Stimulated activated naive CD8-positive, alpha-beta T cell treated with anti-CD3 and anti-CD28 coated beads, Interleukin-15, amount 100 ng/mL, for 72 hours (primary cell): Measurements from ENCODE around the gene PRSS57.

Experiments used
- ATAC-seq: fragments of 150-1000 bp; cut with Tn5 transposase; 2 replicates; pipeline ENCODE4 v1.10.0; 2021; ENCODE audit warnings: mild to moderate bottlenecking, moderate library complexity
- DNase-seq, 2 donors: peaks; one replicate each; pipeline ENCODE4 v3.0.0; 2021 to 2022
- H3K27ac Mint-ChIP-seq, 2 donors: one replicate each; pipeline ENCODE4 v1.8.0; 2022; ENCODE audit warnings: mild to moderate bottlenecking in 2 of 2, mixed read lengths in 2 of 2, moderate library complexity in 2 of 2
- H3K27me3 Mint-ChIP-seq: one replicate; pipeline ENCODE4 v1.8.0; 2022; ENCODE audit warnings: mixed read lengths
- H3K4me1 Mint-ChIP-seq: one replicate; pipeline ENCODE4 v1.8.0; 2022; ENCODE audit warnings: mild to moderate bottlenecking, mixed read lengths
- H3K4me3 Mint-ChIP-seq, 2 donors: one replicate each; pipeline ENCODE4 v1.8.0; 2022; ENCODE audit warnings: mild to moderate bottlenecking in 2 of 2, mixed read lengths in 2 of 2, moderate library complexity in 1 of 2
- H3K9me3 Mint-ChIP-seq, 2 donors: one replicate each; pipeline ENCODE4 v1.8.0; 2022; ENCODE audit warnings: mixed read lengths in 2 of 2

The PRSS57 gene

GRCh38 chr19:644363-644762 lies 50.9 kb downstream of the PRSS57 start:
- no peak for DNase-seq
- Mint-ChIP-seq H3K4me1 (peaks cover 3% of the 10 kb centered on the region), H3K4me3 (no peak overlapping the region), H3K27me3 (no peaks in the 10 kb centered on the region), H3K27ac (no peak overlapping the region), H3K9me3 (no peaks in the 10 kb centered on the region)
- no peak for ATAC-seq

DNA sequence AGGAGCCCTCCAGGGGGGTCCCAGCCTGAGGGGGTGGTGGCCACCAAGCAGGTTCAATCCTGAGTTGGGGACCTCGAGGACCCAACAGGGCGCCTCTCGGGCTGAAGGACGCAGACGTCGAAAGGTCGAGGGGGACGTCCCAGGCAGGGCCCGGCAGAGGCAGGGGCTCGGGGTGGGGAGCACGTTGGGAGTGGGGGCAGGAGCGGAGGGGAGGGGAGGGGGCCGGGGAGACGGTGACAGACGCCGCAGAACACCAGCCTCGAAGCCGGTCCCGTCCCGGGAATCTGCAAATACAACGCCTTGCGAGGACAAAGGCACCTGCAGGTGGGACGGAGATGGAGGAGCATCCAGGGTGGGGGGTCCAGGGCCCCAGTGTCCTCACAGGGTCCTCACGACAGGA lies 51.5 kb downstream of the PRSS57 start:
- Mint-ChIP-seq H3K27me3 (no peaks in the 10 kb centered on the region), H3K4me3 (no peak overlapping the region), H3K9me3 (no peaks in the 10 kb centered on the region), H3K4me1 (peaks cover 10% of the 10 kb centered on the region), H3K27ac (no peak overlapping the region)
- ATAC-seq = no peak
- no peak for DNase-seq

- Mint-ChIP-seq H3K27me3 (no peaks in the 10 kb centered on the region), H3K27ac (peak overlapping the region in 1 of 2 donors; percentile 29), H3K4me3 (no peak overlapping the region)
These were observed 52.2 kb downstream of the PRSS57 start for GRCh38 chr19:642767-643727.

DNA sequence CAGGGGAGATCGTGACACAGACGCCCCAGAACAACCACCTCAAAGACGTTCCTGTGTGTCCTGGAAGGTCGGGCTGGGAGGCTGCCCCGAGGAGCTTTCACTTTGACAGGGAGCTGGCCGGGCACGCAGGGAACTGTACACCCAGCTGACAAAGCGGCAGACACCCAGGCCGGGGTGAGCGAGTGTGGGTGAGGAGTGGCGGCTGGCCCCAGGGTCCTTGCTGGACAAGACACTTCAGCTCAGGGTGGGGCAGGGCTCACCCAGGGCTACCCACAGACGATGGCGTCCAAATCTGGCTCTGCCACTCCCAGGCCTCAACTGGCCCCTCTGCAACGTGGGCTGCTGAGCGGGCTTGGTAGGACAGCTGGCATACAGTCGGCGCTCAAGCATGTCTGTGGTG lies 53.5 kb downstream of the PRSS57 start:
- DNase-seq (no peak), ATAC-seq (no peak)
- H3K27me3 Mint-ChIP-seq = no peaks in the 10 kb centered on the region
- H3K27ac Mint-ChIP-seq = no peak overlapping the region
- no peak overlapping the region for H3K4me3 Mint-ChIP-seq
- no peaks in the 10 kb centered on the region for H3K9me3 Mint-ChIP-seq
- peaks cover 23% of the 10 kb centered on the region for H3K4me1 Mint-ChIP-seq

More at GRCh38 chr19:642767-643727, 52.2 kb downstream of the PRSS57 start:
- H3K9me3 Mint-ChIP-seq = no peaks in the 10 kb centered on the region
- DNase-seq = no peak
- no peak for ATAC-seq
- H3K4me1 Mint-ChIP-seq = peaks cover 15% of the 10 kb centered on the region

GRCh38 chr19:640606-641189 lies 54.6 kb downstream of the PRSS57 start:
- Mint-ChIP-seq H3K9me3 (no peaks in the 10 kb centered on the region), H3K4me1 (peaks cover 23% of the 10 kb centered on the region), H3K27me3 (no peaks in the 10 kb centered on the region), H3K4me3 (no peak overlapping the region), H3K27ac (no peak overlapping the region)
- no peak for DNase-seq
- ATAC-seq = no peak

DNA sequence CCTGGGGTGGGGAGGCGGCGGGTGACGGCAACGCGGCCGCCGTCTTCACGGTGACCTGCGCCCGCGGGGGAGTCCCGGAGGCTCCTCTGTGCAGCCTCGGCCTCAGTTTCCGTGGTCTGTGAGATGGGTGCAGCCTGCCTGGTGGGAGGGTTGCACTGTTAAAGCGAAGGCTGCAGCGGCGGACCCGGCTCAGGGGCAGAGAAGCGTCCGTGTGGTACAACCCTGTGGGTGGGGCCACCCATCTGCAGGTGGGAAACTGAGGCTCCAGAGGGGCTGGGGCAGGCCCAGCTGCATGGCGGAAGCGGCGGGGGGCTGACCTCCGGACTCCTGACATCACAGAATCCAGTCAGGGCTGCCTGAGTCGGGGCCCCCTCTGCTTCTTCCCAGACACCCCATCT lies 55.1 kb downstream of the PRSS57 start:
- ATAC-seq = no peak
- no peak overlapping the region for H3K27ac Mint-ChIP-seq

GRCh38 chr19:639253-640160 lies 55.7 kb downstream of the PRSS57 start, which contains the start of gene FGF22:
Gene FGF22 (plus strand): TSS chr19:639879. CDS start chr19:639926, 47 bp downstream.
- H3K9me3 Mint-ChIP-seq = no peaks in the 10 kb centered on the region
- peaks cover 23% of the 10 kb centered on the region for H3K4me1 Mint-ChIP-seq
- DNase-seq = peak; percentile 89 to 90
- no peaks in the 10 kb centered on the region for H3K27me3 Mint-ChIP-seq
- peak within 1 kb of the TSS; percentile 85 to 94 for H3K4me3 Mint-ChIP-seq
- peak; percentile 93 for ATAC-seq
- peak within 1 kb of the TSS; percentile 4 to 16 for H3K27ac Mint-ChIP-seq

More for the DNA sequence above, 55.1 kb downstream of the PRSS57 start:
- peak overlapping the region; percentile 4 to 42 for H3K4me3 Mint-ChIP-seq
- peaks cover 23% of the 10 kb centered on the region for H3K4me1 Mint-ChIP-seq
- no peak for DNase-seq
- H3K27me3 Mint-ChIP-seq = no peaks in the 10 kb centered on the region
- H3K9me3 Mint-ChIP-seq = no peaks in the 10 kb centered on the region

DNA sequence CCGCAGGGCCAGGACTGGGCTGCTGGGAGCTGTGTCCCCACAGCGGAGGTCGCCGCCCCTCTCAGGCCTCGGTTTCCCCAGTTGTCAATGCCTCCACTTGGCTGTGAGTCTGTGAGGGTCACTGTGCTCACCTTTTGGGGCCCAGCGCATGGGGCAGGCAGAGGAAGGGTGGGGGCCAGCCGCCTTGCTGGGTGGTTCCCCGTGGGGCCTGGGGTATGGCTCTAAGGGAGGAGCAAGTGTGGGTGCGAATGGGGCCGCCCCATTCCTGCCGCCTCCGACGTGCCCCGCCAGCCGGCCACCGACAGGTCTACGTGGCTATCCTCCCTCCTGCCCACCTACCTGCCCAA lies 56.4 kb downstream of the PRSS57 start:
- H3K4me3 Mint-ChIP-seq = peak overlapping the region; percentile 85 to 94
- H3K27me3 Mint-ChIP-seq = no peaks in the 10 kb centered on the region
- DNase-seq (no peak), ATAC-seq (no peak)
- H3K4me1 Mint-ChIP-seq = peaks cover 29% of the 10 kb centered on the region
- H3K9me3 Mint-ChIP-seq = no peaks in the 10 kb centered on the region
- no peak overlapping the region for H3K27ac Mint-ChIP-seq
